Measurements from ENCODE around the gene CHRNA1. TPM values are rescaled to one million over a fixed set of nuclear protein-coding genes. Genes with fewer than 3 reads are reported as not detected.

The CHRNA1 gene
- total and polyA plus RNA-seq, 2 experiments from 2014 or later: not detected

DNA sequence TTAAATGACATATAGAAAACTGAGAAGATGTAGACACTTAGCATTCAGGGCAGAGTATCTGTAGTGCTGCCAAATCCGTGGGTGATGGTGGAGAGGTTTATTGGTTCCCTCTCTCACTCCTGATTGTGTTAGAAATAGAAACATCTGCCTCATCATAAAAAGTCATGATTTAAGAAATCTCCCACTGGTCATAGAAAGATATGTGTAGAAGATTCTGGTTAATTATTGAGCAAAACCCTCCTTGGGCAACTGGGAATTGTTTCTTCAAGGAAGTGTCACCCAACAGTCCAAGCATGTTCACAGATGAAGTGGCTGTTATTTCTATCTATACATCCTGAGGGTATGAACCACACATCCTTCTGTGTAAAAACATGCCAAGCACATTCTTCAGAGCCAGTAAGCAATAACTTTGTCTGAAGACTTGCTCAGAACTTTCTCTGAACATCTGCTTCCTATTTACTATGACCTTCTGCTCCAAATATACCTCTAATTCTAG lies 33.6 kb upstream of the CHRNA1 start:
- Histone ChIP-seq H3K4me3 (no peak overlapping the region), H2AFZ (no peak overlapping the region), H3F3A (replicated peaks; ENCODE audit: low read depth) (no peaks in the 10 kb centered on the region), H3K4me2 (no peak overlapping the region), H3K9me2 (ENCODE audit: insufficient read depth) (no peaks in the 10 kb centered on the region), H3K27ac (ENCODE audit: low read depth) (no peak overlapping the region), H3K4me1 (ENCODE audit: insufficient read depth) (peaks cover 28% of the 10 kb centered on the region), H3K79me2 (replicated peaks; ENCODE audit: insufficient read depth) (no peaks in the 10 kb centered on the region), H3K36me3 (ENCODE audit: insufficient read depth) (no peaks in the 10 kb centered on the region; the same call in 1 of the 2 replicates), H4K20me1 (replicated peaks; ENCODE audit: insufficient read depth) (no peaks in the 10 kb centered on the region), H3K27me3 (ENCODE audit: insufficient read depth) (no peaks in the 10 kb centered on the region)
- no peak for TF ChIP-seq ZNF462 (CRISPR knock-in tag; IDR thresholded peaks at IDR 0.05)
- TF ChIP-seq POLR2AphosphoS5 (IDR thresholded peaks at IDR 0.05; ENCODE audit: low read depth): no peak
- no peak for TF ChIP-seq CTCF (conservative IDR thresholded peaks at IDR 0.05; ENCODE audit: low read depth in 2 of 2)
- no peak for TF ChIP-seq ETS1 (IDR thresholded peaks at IDR 0.05)
- TF ChIP-seq EZH2 (IDR thresholded peaks at IDR 0.05; ENCODE audit: low read depth, unreplicated experiment): no peak
- TF ChIP-seq ZNF114 (CRISPR knock-in tag; IDR thresholded peaks at IDR 0.05): no peak
- Mint-ChIP-seq H3K36me3 (ENCODE audit: low read depth) (peaks cover 21% of the 10 kb centered on the region; the same call in 2 of the 3 replicates), H3K27me3 (ENCODE audit: insufficient read depth, low read depth, poor library complexity) (peaks cover 9% of the 10 kb centered on the region), H3K9me3 (no peaks in the 10 kb centered on the region), H3K4me3 (no peak overlapping the region), H3K4me1 (peaks cover 37% of the 10 kb centered on the region), H3K27ac (no peak overlapping the region)
- ATAC-seq: no peak
- DNase-seq (ENCODE audit: low spot score): no peak

Data from GM23338 (cell line).